Activated T-cell treated with anti-CD3 and anti-CD28 coated beads for 1 hour (primary cell): Measurements from ENCODE around the gene RDH12.

ENCODE experiments used
- DNase-seq: peaks from one replicate; pipeline ENCODE4 v3.0.0-alpha.2; 2020; ENCODE audit warnings: low read depth

Gene RDH12

GRCh38 chr14:67749341-67750084 lies 47.8 kb downstream of the RDH12 start:
- DNase-seq, result no peak

GRCh38 chr14:67756496-67756895 lies 54.8 kb downstream of the RDH12 start:
- no peak for DNase-seq

- DNase-seq, result no peak
Observed at GRCh38 chr14:67757175-67757574, 55.5 kb downstream of the RDH12 start.

- no peak for DNase-seq
Observed at GRCh38 chr14:67759916-67760315, 58.2 kb downstream of the RDH12 start.

- DNase-seq, result no peak
Observed at GRCh38 chr14:67762051-67762450, 60.4 kb downstream of the RDH12 start.

- DNase-seq, result no peak
Observed at GRCh38 chr14:67763158-67763822, 61.6 kb downstream of the RDH12 start.

- no peak for DNase-seq
Observed at GRCh38 chr14:67764496-67764895, 62.8 kb downstream of the RDH12 start.

GRCh38 chr14:67765192-67765834 lies 63.6 kb downstream of the RDH12 start:
- DNase-seq, result no peak

GRCh38 chr14:67766035-67766680 lies 64.5 kb downstream of the RDH12 start:
- no peak for DNase-seq

GRCh38 chr14:67768219-67768618 lies 66.5 kb downstream of the RDH12 start:
- no peak for DNase-seq

GRCh38 chr14:67773844-67774377 lies 72.2 kb downstream of the RDH12 start:
- DNase-seq, result no peak

GRCh38 chr14:67776653-67777322 lies 75.1 kb downstream of the RDH12 start:
- DNase-seq, result no peak

- no peak for DNase-seq
Observed at GRCh38 chr14:67778792-67779191, 77.1 kb downstream of the RDH12 start.

GRCh38 chr14:67782090-67782489 lies 80.4 kb downstream of the RDH12 start:
- no peak for DNase-seq
